Mesenchymal stem cell (in vitro differentiated cells and primary cell): ENCODE data around the gene ELAVL1.

Experiments used
- DNase-seq: peaks from one replicate; pipeline ENCODE4 v3.0.0-alpha.2; 2013
- H2AFZ ChIP-seq: one replicate; pipeline ENCODE4 v1.6.1; 2013; ENCODE audit warnings: low read depth, mild to moderate bottlenecking, control low read depth, inconsistent platforms, low read length, moderate library complexity
- H2AK5ac ChIP-seq: 2 replicates; pipeline ENCODE4 v1.6.1; 2013; ENCODE audit warnings: low read length, moderate library complexity, mild to moderate bottlenecking, inconsistent platforms; ENCODE audit not compliant: severe bottlenecking
- H2BK120ac ChIP-seq: one replicate; pipeline ENCODE4 v1.6.1; 2013; ENCODE audit warnings: low read depth, mild to moderate bottlenecking, inconsistent platforms, low read length, moderate library complexity
- H2BK12ac ChIP-seq, 2 experiments: one replicate each; pipeline ENCODE4 v1.6.1; 2013; ENCODE audit warnings: inconsistent platforms in 2 of 2, low read length in 2 of 2, mild to moderate bottlenecking in 2 of 2, moderate library complexity in 2 of 2, control low read depth in 1 of 2
- H2BK15ac ChIP-seq: one replicate; pipeline ENCODE4 v1.6.1; 2013; ENCODE audit warnings: mild to moderate bottlenecking, low read depth, inconsistent platforms; ENCODE audit not compliant: poor library complexity, severe bottlenecking
- H2BK5ac ChIP-seq: 2 replicates; pipeline ENCODE4 v1.6.1; 2013; ENCODE audit warnings: low read depth, mild to moderate bottlenecking, low read length, control low read depth, inconsistent platforms; ENCODE audit not compliant: poor library complexity, severe bottlenecking
- H3K14ac ChIP-seq, 2 experiments: one replicate each; pipeline ENCODE4 v1.6.1; 2013; ENCODE audit warnings: inconsistent platforms in 2 of 2, low read length in 2 of 2, control low read depth in 1 of 2, mild to moderate bottlenecking in 1 of 2, moderate library complexity in 1 of 2
- H3K18ac ChIP-seq, 2 experiments: one replicate each; pipeline ENCODE4 v1.6.1; 2013; ENCODE audit warnings: inconsistent platforms in 2 of 2, low read length in 2 of 2, control low read depth in 1 of 2, low read depth in 1 of 2, mild to moderate bottlenecking in 1 of 2
- H3K23ac ChIP-seq, 2 experiments: one replicate each; pipeline ENCODE4 v1.6.1; 2013; ENCODE audit warnings: inconsistent platforms in 2 of 2, low read length in 2 of 2, mild to moderate bottlenecking in 2 of 2, moderate library complexity in 2 of 2, control low read depth in 1 of 2
- H3K27ac ChIP-seq: 2 replicates; pipeline ENCODE4 v1.5.1; 2013; ENCODE audit warnings: mild to moderate bottlenecking, moderate library complexity, low read length, control low read depth, inconsistent platforms; ENCODE audit not compliant: poor library complexity, severe bottlenecking
- H3K27me3 ChIP-seq, 2 experiments: 2 replicates each; pipeline versions ENCODE4 v1.6.1 to v1.7.0; 2013; ENCODE audit warnings: low read length in 2 of 2, mild to moderate bottlenecking in 2 of 2, moderate library complexity in 2 of 2, control low read depth in 1 of 2, inconsistent platforms in 1 of 2; ENCODE audit not compliant: control insufficient read depth in 1 of 2, insufficient read depth in 1 of 2
- H3K36me3 ChIP-seq, 2 experiments: 2 replicates each; pipeline versions ENCODE4 v1.6.1 to v1.7.0; 2013; ENCODE audit warnings: low read length in 2 of 2, control low read depth in 1 of 2, inconsistent platforms in 1 of 2, low read depth in 1 of 2, mild to moderate bottlenecking in 1 of 2; ENCODE audit not compliant: insufficient read depth in 2 of 2, control insufficient read depth in 1 of 2
- H3K4ac ChIP-seq, 2 experiments: one replicate each; pipeline ENCODE4 v1.6.1; 2013; ENCODE audit warnings: inconsistent platforms in 2 of 2, low read length in 2 of 2, mild to moderate bottlenecking in 2 of 2, moderate library complexity in 2 of 2, control low read depth in 1 of 2, low read depth in 1 of 2
- H3K4me1 ChIP-seq: 2 replicates; pipeline ENCODE4 v1.6.1; 2013; ENCODE audit warnings: low read depth, low read length, control low read depth; ENCODE audit not compliant: control insufficient read depth, insufficient read depth
- H3K4me2 ChIP-seq: 2 replicates; pipeline ENCODE4 v1.6.1; 2013; ENCODE audit warnings: low read length, mild to moderate bottlenecking, inconsistent platforms; ENCODE audit not compliant: poor library complexity, severe bottlenecking
- H3K4me3 ChIP-seq, 2 experiments: 2 replicates each; pipeline versions ENCODE4 v1.5.1 to v1.7.0; 2013; ENCODE audit warnings: low read length in 2 of 2, mild to moderate bottlenecking in 2 of 2, control low read depth in 1 of 2, low read depth in 1 of 2; ENCODE audit not compliant: insufficient read depth in 1 of 2
- H3K79me1 ChIP-seq: replicated peaks from 2 replicates; pipeline ENCODE4 v1.6.1; 2013; ENCODE audit warnings: mild to moderate bottlenecking, control low read depth, low read length, inconsistent platforms; ENCODE audit not compliant: poor library complexity, severe bottlenecking
- H3K9ac ChIP-seq: 2 replicates; pipeline ENCODE4 v1.7.0; 2013; ENCODE audit warnings: mild to moderate bottlenecking, low read length, moderate library complexity
- H3K9me3 ChIP-seq: 2 replicates; pipeline ENCODE4 v1.7.0; 2013; ENCODE audit warnings: mild to moderate bottlenecking, low read length; ENCODE audit not compliant: control insufficient read depth
- H4K8ac ChIP-seq: one replicate; pipeline ENCODE4 v1.6.1; 2013; ENCODE audit warnings: inconsistent platforms, mild to moderate bottlenecking, low read length, moderate library complexity
- H4K91ac ChIP-seq: one replicate; pipeline ENCODE4 v1.6.1; 2013; ENCODE audit warnings: mild to moderate bottlenecking, low read length, inconsistent platforms
- WGBS: methylation state at CpG from one replicate; pipeline ENCODE4 v1.1.7; 2013; ENCODE audit warnings: mixed read lengths; 5-methylcytosine and 5-hydroxymethylcytosine counted together

Gene ELAVL1

GRCh38 chr19:7999376-7999775 lies 6.1 kb downstream of the ELAVL1 start:
- Histone ChIP-seq H3K79me1 (peaks cover 1% of the 10 kb centered on the region), H3K27ac (no peak overlapping the region), H2BK5ac (no peak overlapping the region), H2BK12ac (no peak overlapping the region), H2AK5ac (no peak overlapping the region), H2BK120ac (no peak overlapping the region), H2BK15ac (no peak overlapping the region), H2AFZ (no peak overlapping the region), H3K23ac (no peak overlapping the region), H3K4me3 (no peak overlapping the region), H3K9ac (no peak overlapping the region), H3K4me1 (peaks cover 35% of the 10 kb centered on the region), H4K91ac (no peak overlapping the region), H3K14ac (no peak overlapping the region), H3K27me3 (no peaks in the 10 kb centered on the region), H3K18ac (no peak overlapping the region), H4K8ac (no peak overlapping the region), H3K9me3 (no peaks in the 10 kb centered on the region), H3K36me3 (peaks cover 0 to 11% of the 10 kb centered on the region in 2 experiments), H3K4me2 (no peak overlapping the region), H3K4ac (no peak overlapping the region)
- 96% methylated on average over 4 of the region's 4 CpGs for whole genome bisulfite sequencing
- DNase-seq: no peak

- no peak overlapping the region for H3K9ac ChIP-seq
- no peak overlapping the region for H3K4me3 ChIP-seq
- no peak overlapping the region for H2BK12ac ChIP-seq
- H2BK120ac ChIP-seq: no peak overlapping the region
- no peak overlapping the region for H3K4me2 ChIP-seq
- no peaks in the 10 kb centered on the region for H3K27me3 ChIP-seq
- no peak overlapping the region for H2AK5ac ChIP-seq
- H4K91ac ChIP-seq: no peak overlapping the region
- WGBS: 85% methylated on average over 12 of the region's 12 CpGs
- peaks cover 36% of the 10 kb centered on the region for H3K4me1 ChIP-seq
- H3K27ac ChIP-seq: no peak overlapping the region
- peak overlapping the region in 1 of 2 experiments; percentile 67 for H3K23ac ChIP-seq
- no peak overlapping the region for H2BK15ac ChIP-seq
- no peak overlapping the region for H2AFZ ChIP-seq
- peaks cover 1% of the 10 kb centered on the region for H3K79me1 ChIP-seq
- no peak overlapping the region for H2BK5ac ChIP-seq
- peak overlapping the region in 1 of 2 experiments; percentile 83 for H3K14ac ChIP-seq
- no peak overlapping the region for H4K8ac ChIP-seq
- peak overlapping the region in 1 of 2 experiments; percentile 34 for H3K18ac ChIP-seq
- DNase-seq: no peak
- no peaks in the 10 kb centered on the region for H3K9me3 ChIP-seq
- peaks cover 0 to 15% of the 10 kb centered on the region in 2 experiments for H3K36me3 ChIP-seq
- no peak overlapping the region for H3K4ac ChIP-seq
These were observed 7.5 kb downstream of the ELAVL1 start for GRCh38 chr19:7997809-7998480.

DNA sequence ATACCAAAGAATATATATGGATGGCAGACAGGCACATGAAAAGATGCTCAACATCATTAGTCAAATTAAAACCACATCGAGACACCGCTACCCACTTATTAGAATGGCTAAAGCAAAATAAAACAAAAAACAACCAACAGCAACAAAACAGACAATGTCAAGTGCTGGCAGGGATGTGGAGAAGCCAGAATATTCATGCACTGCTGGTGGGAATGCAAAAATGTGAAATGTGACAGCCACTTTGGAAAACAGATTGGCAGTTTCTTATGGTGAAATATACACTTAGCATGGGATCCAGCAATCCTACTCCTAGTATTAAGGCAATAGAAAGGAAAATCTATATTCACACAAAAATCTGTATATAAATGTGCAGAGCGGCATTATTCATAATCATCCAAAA lies 8.6 kb downstream of the ELAVL1 start:
- Histone ChIP-seq H3K18ac (no peak overlapping the region), H3K4me1 (peaks cover 29% of the 10 kb centered on the region), H3K36me3 (peaks cover 6 to 21% of the 10 kb centered on the region in 2 experiments), H3K9ac (no peak overlapping the region), H3K4ac (no peak overlapping the region), H4K8ac (no peak overlapping the region), H4K91ac (no peak overlapping the region), H3K9me3 (no peaks in the 10 kb centered on the region), H3K27ac (no peak overlapping the region), H2AK5ac (no peak overlapping the region), H2BK15ac (no peak overlapping the region), H3K23ac (no peak overlapping the region), H3K4me2 (no peak overlapping the region), H2BK5ac (no peak overlapping the region), H2AFZ (no peak overlapping the region), H3K4me3 (no peak overlapping the region), H2BK120ac (no peak overlapping the region), H3K27me3 (no peaks in the 10 kb centered on the region), H2BK12ac (no peak overlapping the region), H3K14ac (no peak overlapping the region), H3K79me1 (no peaks in the 10 kb centered on the region)
- no peak for DNase-seq
- 83% methylated on average over 3 of the region's 3 CpGs for WGBS

- Histone ChIP-seq H2AK5ac (no peak overlapping the region), H3K4me3 (no peak overlapping the region), H2AFZ (no peak overlapping the region), H3K4me1 (peaks cover 24% of the 10 kb centered on the region), H3K79me1 (peaks cover 8% of the 10 kb centered on the region), H2BK120ac (no peak overlapping the region), H3K4ac (no peak overlapping the region), H2BK5ac (no peak overlapping the region), H3K9me3 (no peaks in the 10 kb centered on the region), H4K8ac (no peak overlapping the region), H3K4me2 (no peak overlapping the region), H3K9ac (no peak overlapping the region), H3K18ac (no peak overlapping the region), H4K91ac (no peak overlapping the region), H3K27ac (no peak overlapping the region), H2BK12ac (no peak overlapping the region), H3K27me3 (no peaks in the 10 kb centered on the region), H2BK15ac (no peak overlapping the region), H3K23ac (no peak overlapping the region), H3K14ac (no peak overlapping the region), H3K36me3 (peaks cover 16 to 26% of the 10 kb centered on the region in 2 experiments)
- 98% methylated on average over 2 of the region's 3 CpGs for WGBS
- no peak for DNase-seq
These were observed 9.7 kb downstream of the ELAVL1 start for GRCh38 chr19:7995810-7996158.
